HepG2 (cell line): ENCODE measurements around the gene AMBRA1. TPM values are rescaled to one million over a fixed set of nuclear protein-coding genes. Genes with fewer than 3 reads are reported as not detected.
A peak's percentile ranks its signal among the peaks of the same experiment; 100 is the strongest.

Experiments
- BCL3 ChIP-seq: sonication (generic); formaldehyde crosslinking; IDR thresholded peaks from 2 replicates; pipeline ENCODE4 v1.5.1; 2020; ENCODE audit warnings: mild to moderate bottlenecking, missing genetic modification reagents, moderate library complexity
- FUBP1 ChIP-seq: sonication (generic); formaldehyde crosslinking; IDR thresholded peaks from 2 replicates; pipeline ENCODE4 v1.5.1; 2020; ENCODE audit warnings: missing genetic modification reagents, mild to moderate bottlenecking, borderline replicate concordance
- HINFP ChIP-seq: sonication (generic); formaldehyde crosslinking; IDR thresholded peaks from 2 replicates; pipeline ENCODE4 v1.4.0; 2020; ENCODE audit warnings: low read depth, mild to moderate bottlenecking, missing genetic modification reagents
- MTF1 ChIP-seq: sonication (generic); formaldehyde crosslinking; IDR thresholded peaks from 2 replicates; pipeline ENCODE4 v1.5.0; 2020; ENCODE audit warnings: missing genetic modification reagents
- NFIC ChIP-seq: IDR thresholded peaks from 2 replicates; pipeline ENCODE4 v1.6.1; 2012; ENCODE audit warnings: mild to moderate bottlenecking, low read length, inconsistent platforms
- NR2F6 ChIP-seq, 2 experiments: IDR thresholded peaks; 2 replicates each; pipeline ENCODE4 v1.6.1; 2016; ENCODE audit warnings: antibody characterized with exemption in 1 of 2, mild to moderate bottlenecking in 1 of 2
- PAX8 ChIP-seq: sonication (generic); formaldehyde crosslinking; IDR thresholded peaks from 2 replicates; pipeline ENCODE4 v1.8.0; 2022; ENCODE audit warnings: mild to moderate bottlenecking, missing genetic modification reagents, borderline replicate concordance
- PCBP1 ChIP-seq: fragments of 200-400 bp; formaldehyde crosslinking; IDR thresholded peaks from 2 replicates; pipeline ENCODE4 v1.6.1; 2017; ENCODE audit warnings: mild to moderate bottlenecking, low read depth, low read length, borderline replicate concordance
- SALL1 ChIP-seq: sonication (generic); formaldehyde crosslinking; IDR thresholded peaks from 2 replicates; pipeline ENCODE4 v1.8.0; 2022; ENCODE audit warnings: mild to moderate bottlenecking, missing genetic modification reagents
- SCMH1 ChIP-seq: sonication (generic); formaldehyde crosslinking; IDR thresholded peaks from 2 replicates; pipeline ENCODE4 v1.9.0; 2021; ENCODE audit warnings: missing genetic modification reagents, mild to moderate bottlenecking, borderline replicate concordance
- SOX5 ChIP-seq: IDR thresholded peaks from 2 replicates; pipeline ENCODE4 v1.6.1; 2016; ENCODE audit warnings: borderline replicate concordance
- TARDBP ChIP-seq: sonication (generic); formaldehyde crosslinking; IDR thresholded peaks from 2 replicates; pipeline ENCODE4 v1.8.0; 2022; ENCODE audit warnings: mild to moderate bottlenecking, missing genetic modification reagents
- ZBTB25 ChIP-seq: IDR thresholded peaks from 2 replicates; pipeline ENCODE4 v1.6.1; 2018; ENCODE audit warnings: missing genetic modification reagents
- ZFP62 ChIP-seq: sonication (generic); formaldehyde crosslinking; IDR thresholded peaks from 2 replicates; pipeline ENCODE4 v1.4.0; 2020; ENCODE audit warnings: missing genetic modification reagents
- ZNF160 ChIP-seq: sonication (generic); formaldehyde crosslinking; IDR thresholded peaks from 2 replicates; pipeline ENCODE4 v1.8.0; 2022; ENCODE audit warnings: mild to moderate bottlenecking, inconsistent platforms, missing genetic modification reagents
- ZNF224 ChIP-seq: sonication (generic); formaldehyde crosslinking; IDR thresholded peaks from 2 replicates; pipeline ENCODE4 v1.5.0; 2020; ENCODE audit warnings: mild to moderate bottlenecking, missing genetic modification reagents
- ZNF33A ChIP-seq: sonication (generic); formaldehyde crosslinking; IDR thresholded peaks from 2 replicates; pipeline ENCODE4 v1.5.1; 2020; ENCODE audit warnings: missing genetic modification reagents, mild to moderate bottlenecking, moderate library complexity, borderline replicate concordance
- ZNF569 ChIP-seq: sonication (generic); formaldehyde crosslinking; IDR thresholded peaks from 2 replicates; pipeline ENCODE4 v1.5.0; 2020; ENCODE audit warnings: mild to moderate bottlenecking, missing genetic modification reagents, moderate library complexity, borderline replicate concordance
- ZNF609 ChIP-seq: sonication (generic); formaldehyde crosslinking; IDR thresholded peaks from 2 replicates; pipeline ENCODE4 v1.4.0; 2020; ENCODE audit warnings: mild to moderate bottlenecking, missing genetic modification reagents, borderline replicate concordance
- ZSCAN22 ChIP-seq: sonication (generic); formaldehyde crosslinking; IDR thresholded peaks from 2 replicates; pipeline ENCODE4 v1.4.0; 2020; ENCODE audit warnings: mild to moderate bottlenecking, missing genetic modification reagents
- polyA plus RNA-seq, 8 experiments: library from polyadenylated mRNA; depleted of rRNA in 3 of 8; stranded (reverse) in 7 of 8; unstranded in 1 of 8; fragments of >200 nt; fragmentation: Illumina TruSeq in 4 of 8; extraction: Trizol in 4 of 8; gene quantifications; 2 replicates each; pipeline versions ENCODE4 v1.2.1 to v1.2.3, GENCODE V29; 2011 to 2016; ENCODE audit warnings: low read depth in 4 of 8, missing spikeins in 1 of 8, mixed read lengths in 1 of 8; ENCODE audit not compliant: insufficient read depth in 1 of 8
- total RNA-seq, 5 experiments: library from RNA; depleted of rRNA; stranded (reverse); fragments of >200 nt; fragmentation: Illumina TruSeq; extraction: Trizol; gene quantifications; 2 replicates each; pipeline ENCODE4 v1.2.3, GENCODE V29; 2016; ENCODE audit warnings: low read depth in 1 of 5

The AMBRA1 gene
- total and polyA plus RNA-seq, 2 of the 13 experiments (the other 11 are each of a cell fraction or from before 2014, with no cell fraction given): 15.7 to 26.0 TPM

GRCh38 chr11:46597155-46597554, 3.3 kb upstream of the AMBRA1 start (continued):
- TF ChIP-seq ZNF609 (CRISPR knock-in tag): 0 out of 2 replicates have a peak, but pooled peaks have one; percentile 36
- no peak for TF ChIP-seq ZNF160 (CRISPR knock-in tag)
- TF ChIP-seq BCL3 (CRISPR knock-in tag): no peak
- no peak for TF ChIP-seq FUBP1 (CRISPR knock-in tag)
- TF ChIP-seq ZFP62 (CRISPR knock-in tag): no peak
- no peak for TF ChIP-seq PAX8
- no peak for TF ChIP-seq HINFP
- TF ChIP-seq TARDBP (CRISPR knock-in tag): no peak
- TF ChIP-seq SCMH1: no peak
- TF ChIP-seq NFIC: no peak
- no peak for TF ChIP-seq ZNF569 (CRISPR knock-in tag)
- TF ChIP-seq MTF1 (CRISPR knock-in tag): no peak
- TF ChIP-seq ZNF33A (CRISPR knock-in tag): no peak
- TF ChIP-seq SOX5 (CRISPR knock-in tag): peak; percentile 72
- no peak for TF ChIP-seq ZNF224 (CRISPR knock-in tag)
- TF ChIP-seq ZBTB25 (CRISPR knock-in tag): 0 out of 2 replicates have a peak, but pooled peaks have one; percentile 48
- peak; percentile 37; the same call in 1 of the 2 replicates for TF ChIP-seq NR2F6 (IDR thresholded peaks at IDR 0.05)
- peak; percentile 80 for TF ChIP-seq NR2F6 (CRISPR knock-in tag; IDR thresholded peaks at IDR 0.05)
- TF ChIP-seq ZSCAN22 (CRISPR knock-in tag): no peak
- no peak for TF ChIP-seq PCBP1
- peak; percentile 58 for TF ChIP-seq SALL1 (CRISPR knock-in tag)
